ENCODE measurements around the gene LIPC.

GRCh38 chr15:58524247-58524646 lies 92.5 kb downstream of the LIPC start:
- TF ChIP-seq, protein P1, sequence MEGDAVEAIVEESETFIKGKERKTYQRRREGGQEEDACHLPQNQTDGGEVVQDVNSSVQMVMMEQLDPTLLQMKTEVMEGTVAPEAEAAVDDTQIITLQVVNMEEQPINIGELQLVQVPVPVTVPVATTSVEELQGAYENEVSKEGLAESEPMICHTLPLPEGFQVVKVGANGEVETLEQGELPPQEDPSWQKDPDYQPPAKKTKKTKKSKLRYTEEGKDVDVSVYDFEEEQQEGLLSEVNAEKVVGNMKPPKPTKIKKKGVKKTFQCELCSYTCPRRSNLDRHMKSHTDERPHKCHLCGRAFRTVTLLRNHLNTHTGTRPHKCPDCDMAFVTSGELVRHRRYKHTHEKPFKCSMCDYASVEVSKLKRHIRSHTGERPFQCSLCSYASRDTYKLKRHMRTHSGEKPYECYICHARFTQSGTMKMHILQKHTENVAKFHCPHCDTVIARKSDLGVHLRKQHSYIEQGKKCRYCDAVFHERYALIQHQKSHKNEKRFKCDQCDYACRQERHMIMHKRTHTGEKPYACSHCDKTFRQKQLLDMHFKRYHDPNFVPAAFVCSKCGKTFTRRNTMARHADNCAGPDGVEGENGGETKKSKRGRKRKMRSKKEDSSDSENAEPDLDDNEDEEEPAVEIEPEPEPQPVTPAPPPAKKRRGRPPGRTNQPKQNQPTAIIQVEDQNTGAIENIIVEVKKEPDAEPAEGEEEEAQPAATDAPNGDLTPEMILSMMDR (IDR thresholded peaks at IDR 0.05): no peak
- no peak for TF ChIP-seq POLR2A (IDR thresholded peaks at IDR 0.05)
